ENCODE data around the gene EEF1AKMT1.
"Not testable (repeated sequence)": the region's sequence is repeated elsewhere in the genome, so short reads cannot be mapped to it uniquely, and the experiment has no call there.

EEF1AKMT1 gene

GRCh38 chr13:20775961-20776360 is 2.2 kb upstream of the EEF1AKMT1 start:
- no peak for DNase-seq

GRCh38 chr13:20774746-20775145 is 985 bp upstream of the EEF1AKMT1 start:
- no peak for DNase-seq

GRCh38 chr13:20772401-20773131 is 1.2 kb downstream of the EEF1AKMT1 start:
- DNase-seq: no peak

- no peak for DNase-seq
Measured at GRCh38 chr13:20769834-20770233, 3.9 kb downstream of the EEF1AKMT1 start.

- DNase-seq: no peak
Measured at GRCh38 chr13:20769091-20769490, 4.7 kb downstream of the EEF1AKMT1 start.

DNA sequence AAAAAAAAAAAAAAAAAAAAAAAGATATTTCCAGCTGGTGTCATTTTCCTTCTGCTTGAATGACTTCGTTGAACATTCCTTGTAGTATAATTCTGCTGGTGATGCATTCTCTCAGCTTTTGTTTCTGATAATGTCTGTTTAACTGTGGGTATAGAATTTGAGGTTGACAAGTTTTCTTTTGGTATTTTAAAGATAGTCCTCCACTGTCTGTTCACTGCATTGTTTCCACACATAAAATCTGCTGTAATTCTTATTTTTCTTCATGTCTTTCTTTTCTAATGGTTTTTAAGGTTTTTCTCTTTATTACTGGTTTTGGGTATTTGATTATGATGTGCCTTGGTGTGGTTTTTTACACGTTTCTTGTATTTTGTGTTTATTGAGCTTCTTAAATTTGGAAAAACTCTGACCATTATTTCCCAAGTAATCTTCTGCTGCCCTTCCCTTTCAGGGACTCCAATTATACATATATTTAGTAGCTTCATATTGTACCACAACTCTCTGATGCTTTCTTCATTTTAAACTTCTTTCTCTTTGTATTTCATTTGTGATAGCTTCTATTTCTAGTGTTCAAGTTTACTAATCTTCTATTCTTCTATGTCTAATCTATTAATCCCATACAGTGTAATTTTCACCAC is 6.3 kb downstream of the EEF1AKMT1 start:
- DNase-seq: no peak

GRCh38 chr13:20760872-20761271 is 12.9 kb downstream of the EEF1AKMT1 start:
- no peak for DNase-seq

- no peak for DNase-seq
Measured at GRCh38 chr13:20754009-20754408, 19.8 kb downstream of the EEF1AKMT1 start.

- DNase-seq: no peak
Measured at GRCh38 chr13:20749377-20749776, 24.4 kb downstream of the EEF1AKMT1 start.

DNA sequence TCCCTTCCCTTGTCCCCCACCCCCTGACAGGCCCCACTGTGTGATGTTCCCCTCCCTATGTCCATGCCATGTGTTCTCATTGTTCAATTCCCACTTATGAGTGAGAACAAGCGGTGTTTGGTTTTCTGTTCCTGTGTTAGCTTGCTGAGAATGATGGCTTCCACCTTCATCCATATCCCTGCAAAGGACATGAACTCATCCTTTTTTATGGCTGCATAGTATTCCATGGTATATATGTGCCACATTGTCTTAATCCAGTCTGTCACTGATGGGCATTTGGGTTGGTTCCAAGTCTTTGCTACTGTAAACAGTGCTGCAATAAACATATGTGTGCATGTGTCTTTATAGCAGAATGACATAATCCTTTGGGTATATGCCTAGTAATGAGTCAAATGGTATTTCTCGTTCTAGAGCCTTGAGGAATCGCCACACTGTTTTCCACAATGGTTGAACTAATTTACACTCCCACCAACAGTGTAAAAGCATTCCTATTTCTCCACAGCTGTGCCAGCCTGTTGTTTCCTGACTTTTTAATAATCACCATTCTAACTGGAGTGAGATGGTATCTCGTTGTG is 29.8 kb downstream of the EEF1AKMT1 start:
- DNase-seq: not testable (repeated sequence)

DNA sequence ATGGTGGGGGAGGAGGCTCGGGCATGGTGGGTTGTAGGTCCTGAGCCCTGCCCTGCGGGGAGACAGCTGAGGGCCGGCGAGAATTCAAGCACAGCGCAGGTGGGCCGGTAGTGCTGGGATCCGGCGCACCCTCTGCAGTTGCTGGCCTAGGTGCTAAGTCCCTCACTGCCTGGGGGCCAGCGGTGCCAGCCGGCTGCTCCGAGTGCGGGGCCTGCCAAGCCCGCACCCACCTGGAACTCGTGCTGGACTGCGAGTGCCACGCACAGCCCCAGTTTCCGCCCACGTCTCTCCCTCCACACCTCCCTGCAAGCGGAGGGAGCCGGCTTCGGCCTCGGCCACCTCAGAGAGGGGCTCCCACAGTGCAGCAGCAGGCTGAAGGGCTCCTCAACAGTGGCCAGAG is 33.7 kb downstream of the EEF1AKMT1 start:
- no peak for DNase-seq

DNA sequence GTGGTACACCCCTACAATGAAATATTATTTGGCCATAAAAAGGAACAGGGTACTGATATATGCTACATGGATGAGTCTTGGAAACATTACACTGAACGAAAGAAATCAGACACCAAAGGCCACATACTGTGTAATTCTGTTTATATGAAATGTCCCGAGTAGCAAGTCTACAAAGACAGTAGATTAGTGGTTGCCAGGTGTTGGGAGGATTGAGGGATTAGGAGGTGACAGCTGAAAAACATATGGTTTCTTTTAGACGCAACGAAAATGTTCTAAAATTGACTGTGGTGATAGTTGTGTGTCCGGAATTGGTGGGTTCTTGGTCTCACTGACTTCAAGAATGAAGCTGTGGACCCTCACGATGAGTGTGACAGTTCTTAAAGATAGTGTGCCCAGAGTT is 35.1 kb downstream of the EEF1AKMT1 start:
- no peak for DNase-seq

DNA sequence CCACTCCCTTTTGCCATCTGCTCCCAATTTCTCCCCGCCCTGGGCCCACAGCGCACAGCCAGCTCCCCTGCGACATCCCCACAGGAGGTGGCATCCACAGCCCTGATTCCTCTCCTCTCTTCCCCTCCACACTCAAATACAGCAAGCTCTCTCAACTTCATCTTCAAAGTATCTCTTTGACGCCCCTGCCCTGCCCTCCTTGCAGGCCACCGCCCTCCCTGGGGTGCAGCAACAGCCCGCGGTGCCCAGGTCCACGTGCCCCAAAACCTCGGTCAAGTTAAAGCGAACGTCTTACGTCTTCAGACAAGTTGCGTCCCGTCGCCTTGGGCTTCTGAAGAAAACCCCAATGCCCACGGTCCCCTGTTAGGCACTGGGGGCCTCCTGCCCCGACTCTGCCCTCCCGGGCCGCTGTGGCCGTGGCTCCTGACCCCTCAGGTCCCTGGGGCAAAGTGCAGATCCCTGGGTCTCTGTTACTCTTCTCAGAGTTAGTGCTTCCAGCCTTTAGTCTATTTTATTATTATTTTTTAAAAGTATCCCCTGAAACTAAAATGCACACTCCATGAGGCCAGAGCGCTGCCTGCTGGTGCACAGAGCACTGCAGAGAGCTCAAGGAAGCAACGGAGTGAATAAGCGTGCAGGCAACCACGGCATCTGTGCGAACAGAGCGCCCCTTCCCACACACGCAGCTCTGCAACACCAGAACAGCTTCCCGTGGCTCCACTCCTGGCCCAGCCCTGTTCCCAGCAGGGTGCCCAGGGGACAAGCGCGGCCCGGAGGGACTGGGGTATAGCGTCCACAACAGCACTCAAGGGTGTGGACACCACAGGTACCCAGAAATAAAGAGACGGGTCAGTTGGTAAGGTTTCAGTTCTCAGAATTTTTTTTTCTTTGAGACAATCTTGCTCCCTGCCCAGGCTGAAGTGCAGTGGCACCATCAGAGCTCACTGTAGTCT is 43.9 kb downstream of the EEF1AKMT1 start:
- no peak for DNase-seq

DNA sequence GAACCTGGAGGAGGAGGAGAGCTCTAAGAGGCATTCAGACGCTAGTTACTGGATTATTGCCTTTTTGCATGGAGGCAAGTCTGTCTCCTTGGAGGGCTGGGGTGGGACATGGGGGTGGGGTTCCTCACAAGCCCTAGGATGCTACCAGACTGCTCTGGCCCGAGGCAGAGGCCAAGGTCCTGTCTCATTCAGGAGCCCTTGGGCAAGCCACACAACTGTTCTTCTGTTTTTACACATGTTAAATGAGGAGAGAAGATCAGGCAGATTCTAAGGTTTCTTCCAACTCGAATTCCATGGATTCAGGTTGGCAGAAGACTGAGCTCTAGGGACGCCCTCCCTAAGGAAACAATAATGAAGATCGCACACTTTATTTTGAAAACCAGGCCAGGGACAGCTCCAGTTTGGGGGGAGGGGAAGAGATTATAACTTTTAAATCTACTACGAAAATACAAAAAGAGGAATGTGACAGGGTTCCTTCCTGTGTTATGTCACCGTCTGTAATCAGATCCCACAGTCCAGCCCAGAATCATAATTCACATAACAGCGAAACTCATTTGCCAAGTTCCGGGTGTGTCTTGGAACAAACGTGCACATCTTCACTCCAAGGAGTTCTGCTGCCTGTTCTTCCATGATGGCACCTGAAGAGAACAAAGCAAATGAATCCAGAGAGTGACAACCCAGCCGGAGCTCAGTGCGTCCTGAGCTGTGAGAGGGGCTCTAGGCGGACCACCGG is 45.0 kb downstream of the EEF1AKMT1 start:
- no peak for DNase-seq

DNA sequence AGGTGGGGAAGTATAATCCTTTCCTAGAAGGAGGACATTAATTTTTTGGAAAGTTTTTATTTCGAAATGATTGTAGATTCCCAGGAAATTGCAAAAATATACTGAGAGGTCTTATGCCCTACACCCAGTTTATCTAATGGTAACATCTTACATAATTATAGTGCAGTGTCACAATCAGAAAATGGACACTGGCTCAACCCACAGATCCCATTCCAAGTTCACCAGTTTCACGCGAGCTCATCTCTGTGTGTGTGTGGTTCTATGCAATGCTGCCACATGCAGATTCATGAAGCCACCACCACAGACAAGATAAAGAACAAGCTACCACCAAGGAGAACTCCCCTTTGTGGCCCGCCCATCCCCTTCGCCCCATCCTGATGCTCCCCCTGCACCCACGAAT is 45.9 kb downstream of the EEF1AKMT1 start:
- DNase-seq: no peak

- DNase-seq: no peak
Measured at GRCh38 chr13:20721454-20722357, 52.1 kb downstream of the EEF1AKMT1 start.

DNA sequence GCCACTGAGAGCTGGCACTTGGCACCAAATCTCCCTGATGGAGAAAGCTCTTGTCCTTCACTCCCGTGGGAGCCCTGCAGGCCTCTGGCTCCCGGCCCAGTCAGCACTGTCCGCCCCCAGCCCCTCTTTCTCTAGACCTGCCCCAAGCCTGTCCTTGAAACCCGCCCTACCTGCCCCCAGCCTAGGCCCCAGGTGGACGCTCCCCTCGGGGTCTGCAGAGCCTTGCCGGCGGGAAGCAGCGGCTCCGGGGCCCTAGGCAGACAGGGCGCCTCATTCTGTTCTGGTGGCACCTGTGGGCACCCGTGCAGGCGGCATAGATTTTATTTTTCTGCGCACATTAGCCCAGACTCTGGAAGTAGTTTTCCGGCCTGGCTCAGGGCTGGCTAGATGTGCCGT is 52.7 kb downstream of the EEF1AKMT1 start:
- DNase-seq: no peak

GRCh38 chr13:20720499-20720898 is 53.3 kb downstream of the EEF1AKMT1 start:
- no peak for DNase-seq

- DNase-seq: no peak
Measured at GRCh38 chr13:20719783-20720182, 54.0 kb downstream of the EEF1AKMT1 start.

- no peak for DNase-seq
Measured at GRCh38 chr13:20718958-20719566, 54.7 kb downstream of the EEF1AKMT1 start.

Measured in activated CD4-positive, alpha-beta T cell treated with anti-CD3 and anti-CD28 coated beads, Interleukin-2, amount 50 U/mL, for 1 hour (primary cell).